Measurements from ENCODE around the gene ZHX3.

The ZHX3 gene

DNA sequence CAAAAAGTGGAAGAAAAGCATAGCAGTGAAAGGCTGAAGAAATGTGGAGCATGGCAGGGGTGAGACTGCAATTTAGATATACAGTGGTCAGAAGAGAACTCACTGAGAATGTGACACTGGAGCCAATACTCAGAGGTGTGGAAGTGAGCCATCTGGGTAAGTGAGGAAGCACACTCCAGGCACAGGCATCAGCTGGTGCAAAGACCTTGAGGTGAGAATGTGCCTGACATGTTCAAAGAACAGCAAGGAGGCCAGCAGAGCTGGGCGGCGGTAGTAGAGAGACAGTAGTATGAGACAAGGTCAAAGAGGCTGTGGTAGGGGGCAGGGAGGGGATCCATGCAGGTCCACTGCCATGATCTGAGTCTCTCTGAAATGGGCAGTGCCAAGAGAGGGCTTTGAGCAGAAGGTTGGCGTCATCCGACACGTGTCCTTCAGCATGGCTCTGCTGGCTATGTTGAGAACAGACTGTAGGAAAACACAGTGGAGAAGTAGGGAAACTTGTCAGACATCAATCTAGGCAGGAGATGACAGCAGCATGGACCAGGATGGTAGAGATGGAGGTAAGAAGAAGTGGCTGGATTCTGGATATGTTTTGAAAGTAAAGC is 95.8 kb downstream of the ZHX3 start:
- no peak for DNase-seq

DNA sequence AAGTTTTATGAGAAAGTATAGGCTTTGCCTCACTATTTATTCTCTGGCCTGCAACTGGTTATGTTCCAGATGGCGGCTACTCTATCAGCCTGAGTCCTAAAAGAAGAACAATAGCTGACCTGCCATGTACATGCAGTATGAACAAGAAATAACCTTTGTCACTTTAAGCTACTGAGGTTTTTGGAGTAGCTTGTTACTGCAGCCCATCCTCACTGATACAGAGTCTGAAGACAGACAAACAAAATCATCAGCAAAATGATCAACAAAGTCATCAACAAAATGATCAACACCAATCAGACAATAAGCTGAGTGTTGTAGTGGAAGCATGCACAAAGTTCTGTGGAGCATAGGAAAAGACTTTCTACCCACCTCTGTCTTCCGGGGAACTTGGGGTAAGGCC is 97.7 kb downstream of the ZHX3 start:
- DNase-seq, result no peak

- DNase-seq, result no peak
Observed at GRCh38 chr20:41218466-41218865, 99.1 kb downstream of the ZHX3 start.

DNA sequence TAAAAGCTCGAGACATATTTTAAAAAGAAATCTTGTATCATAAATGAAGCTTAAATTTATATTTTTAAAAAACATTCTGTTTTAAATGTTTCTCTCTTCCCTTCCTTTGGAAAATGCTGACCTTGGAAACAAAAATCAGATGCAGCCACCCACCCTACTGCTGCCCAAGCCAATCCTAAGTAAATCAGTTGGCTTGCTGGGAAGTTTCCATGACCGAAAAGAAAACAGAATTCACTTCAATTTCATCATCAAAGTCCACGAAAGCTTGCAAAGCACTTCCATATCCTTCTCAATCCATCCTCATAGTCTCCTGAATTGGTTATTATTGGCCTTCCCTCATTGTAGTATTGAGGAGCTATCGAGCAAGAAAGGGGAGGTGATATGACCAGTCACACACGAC is 100.1 kb downstream of the ZHX3 start:
- DNase-seq, result no peak

DNA sequence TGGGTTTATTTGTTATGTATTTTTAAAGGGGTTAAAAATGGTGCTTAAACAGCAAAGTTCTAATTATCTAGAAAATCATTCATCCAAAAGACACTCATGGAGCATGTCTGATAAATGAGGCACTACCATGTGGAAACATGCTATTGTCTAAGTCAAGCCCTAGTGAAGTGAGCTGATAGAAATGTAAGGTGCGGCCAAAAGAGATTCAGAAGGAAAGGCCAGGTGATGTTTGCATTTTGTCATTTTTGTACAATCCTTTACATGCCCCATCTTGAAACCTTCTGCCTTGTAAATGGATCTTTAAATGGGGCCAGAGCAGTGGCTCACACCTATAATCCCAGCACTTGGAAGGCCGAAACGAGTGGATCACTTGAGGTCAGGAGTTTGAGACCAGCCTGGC is 102.9 kb downstream of the ZHX3 start:
- no peak for DNase-seq

DNA sequence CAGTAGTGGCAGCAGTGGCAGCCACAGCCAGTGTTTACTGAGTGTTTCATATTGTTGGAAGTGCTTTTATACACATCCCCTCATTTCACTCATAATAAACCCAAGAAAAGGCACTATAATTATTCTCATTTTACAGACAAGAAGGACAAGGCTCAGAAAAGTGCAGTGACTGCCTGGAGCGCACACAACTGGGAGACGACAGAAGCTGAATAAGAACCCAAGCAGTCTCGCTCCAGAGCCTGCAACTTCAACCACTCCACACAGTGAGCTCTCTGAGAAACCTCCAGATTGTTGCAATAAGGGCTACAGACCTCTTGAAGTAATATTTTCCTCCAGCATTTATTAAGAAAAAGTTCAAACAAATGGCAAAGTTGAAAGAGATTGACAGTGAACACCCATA is 103.3 kb downstream of the ZHX3 start:
- DNase-seq, result no peak

GRCh38 chr20:41213150-41213820 is 104.2 kb downstream of the ZHX3 start:
- DNase-seq, result no peak

DNA sequence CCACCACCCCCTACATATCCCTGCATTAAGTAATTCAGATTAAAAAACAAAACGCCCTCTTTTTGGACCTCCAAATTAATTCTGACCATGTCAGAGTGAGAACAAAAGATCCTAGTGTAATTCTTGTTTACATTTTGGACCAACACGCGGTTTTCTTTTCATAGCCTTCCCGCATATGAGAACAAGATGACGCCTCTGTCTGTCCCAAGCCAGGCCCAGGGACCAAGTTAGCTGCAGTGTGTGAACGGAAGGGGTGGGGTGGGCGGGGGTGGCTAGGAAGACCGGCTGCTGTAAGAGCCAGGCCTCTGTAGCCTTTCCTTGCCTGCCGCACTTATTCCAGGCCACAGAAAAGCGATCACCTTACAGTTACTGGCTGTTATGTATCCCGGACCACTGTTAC is 112.2 kb downstream of the ZHX3 start:
- DNase-seq, result no peak

DNA sequence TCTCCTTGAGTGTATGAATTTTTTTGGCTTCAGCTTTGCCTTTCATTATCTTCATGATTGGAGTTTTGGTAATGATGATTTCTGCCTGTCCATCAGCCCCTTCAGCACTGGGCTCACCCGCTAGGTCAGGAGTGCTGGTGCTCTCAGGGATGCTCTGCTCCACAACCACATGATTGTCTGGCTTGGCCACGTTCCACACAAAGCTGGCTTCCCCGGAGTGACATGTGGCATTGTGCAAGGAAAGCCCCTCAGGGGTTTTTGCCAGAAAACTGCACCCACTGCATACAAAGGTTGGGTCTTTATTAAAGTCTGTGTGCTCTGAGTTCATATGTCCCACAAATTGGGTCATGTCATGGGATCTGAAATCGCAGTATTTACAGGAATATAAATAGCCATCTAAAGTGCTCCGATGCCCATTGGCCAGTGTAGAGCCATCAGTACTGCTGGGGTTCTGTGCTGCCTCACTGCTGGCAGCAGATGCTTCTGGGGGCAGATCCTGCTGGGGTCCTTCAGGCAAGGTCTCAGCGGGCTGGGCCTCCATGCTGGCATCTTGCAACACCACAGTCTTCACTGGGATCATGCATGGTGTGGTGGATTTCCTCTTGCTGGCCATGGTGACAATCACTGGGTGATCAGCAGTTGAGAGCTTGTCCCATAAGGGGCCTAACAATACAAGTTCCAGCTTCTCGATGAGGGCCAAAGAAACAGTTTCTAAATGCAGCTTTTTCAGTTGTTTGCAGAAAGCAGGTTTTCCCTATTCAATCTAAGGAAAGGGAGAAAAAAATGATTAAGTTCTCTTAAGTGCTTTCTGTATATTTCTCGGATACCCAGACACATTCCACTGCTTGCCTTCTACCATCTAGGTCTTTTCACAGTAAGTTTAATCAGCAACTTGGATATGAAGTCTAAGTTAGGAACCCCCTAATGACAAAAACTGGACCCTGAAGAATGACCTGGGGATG is 112.9 kb downstream of the ZHX3 start:
- DNase-seq, result no peak

DNA sequence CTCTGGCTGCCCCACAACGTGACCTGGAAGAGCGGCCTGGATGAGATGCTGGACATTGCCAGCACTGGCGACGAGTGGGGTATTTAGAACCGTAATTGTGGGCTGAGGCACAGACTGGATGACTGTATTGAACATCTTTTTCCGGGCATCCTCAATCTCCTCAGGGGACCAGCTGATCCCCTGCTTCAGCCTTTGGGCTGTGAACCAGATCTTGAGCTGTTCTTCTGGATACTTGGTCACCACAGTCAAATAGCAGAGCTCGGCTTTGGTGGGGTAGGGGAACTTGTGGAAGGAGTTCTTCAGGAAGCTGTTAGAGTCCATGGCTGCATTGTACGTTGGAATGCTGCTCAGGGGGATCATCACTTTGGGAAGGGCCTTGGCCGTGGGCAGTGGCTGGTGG is 113.9 kb downstream of the ZHX3 start:
- DNase-seq, result no peak

DNA sequence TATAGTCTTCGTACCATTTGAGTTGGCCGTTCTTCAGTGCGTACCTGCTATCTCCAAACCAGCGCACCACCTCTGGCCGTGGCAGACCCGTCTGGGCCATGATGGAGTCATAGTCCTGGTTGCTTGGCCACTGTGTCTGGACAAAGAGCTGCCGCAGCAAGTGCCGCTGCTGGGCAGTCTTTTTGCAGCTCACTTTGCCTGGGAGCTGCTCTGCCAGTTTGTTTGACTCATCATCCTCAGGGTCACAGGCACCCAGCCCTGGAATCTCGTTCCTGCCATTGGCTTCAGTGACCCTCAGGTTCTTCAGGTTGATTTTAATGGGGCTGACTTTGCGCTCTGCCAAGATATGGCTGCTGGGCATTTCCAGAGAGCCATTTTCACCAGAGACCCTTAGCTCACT is 115.1 kb downstream of the ZHX3 start:
- no peak for DNase-seq

DNA sequence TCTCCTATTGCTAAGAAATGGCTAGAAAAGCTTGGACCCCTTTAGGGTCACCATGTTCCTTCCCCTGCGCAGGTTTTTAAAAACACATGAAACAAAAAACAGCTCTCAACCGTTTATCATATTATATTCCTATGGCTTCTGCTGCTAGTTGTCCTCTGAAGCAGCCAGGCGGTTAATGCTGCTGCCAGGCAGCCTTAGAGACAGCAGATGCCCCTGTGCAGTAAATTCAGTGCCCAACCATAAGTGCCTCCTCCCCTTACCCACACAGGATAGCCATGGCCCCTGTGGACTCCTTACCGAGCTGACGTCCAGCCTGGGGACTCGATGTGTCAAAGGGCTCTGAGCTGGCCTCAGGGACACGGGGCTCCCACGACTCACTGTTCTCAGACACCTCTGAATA is 115.8 kb downstream of the ZHX3 start:
- DNase-seq, result no peak

GRCh38 chr20:41200446-41201202 is 116.9 kb downstream of the ZHX3 start:
- no peak for DNase-seq

GRCh38 chr20:41198443-41198842 is 119.1 kb downstream of the ZHX3 start:
- DNase-seq, result no peak

DNA sequence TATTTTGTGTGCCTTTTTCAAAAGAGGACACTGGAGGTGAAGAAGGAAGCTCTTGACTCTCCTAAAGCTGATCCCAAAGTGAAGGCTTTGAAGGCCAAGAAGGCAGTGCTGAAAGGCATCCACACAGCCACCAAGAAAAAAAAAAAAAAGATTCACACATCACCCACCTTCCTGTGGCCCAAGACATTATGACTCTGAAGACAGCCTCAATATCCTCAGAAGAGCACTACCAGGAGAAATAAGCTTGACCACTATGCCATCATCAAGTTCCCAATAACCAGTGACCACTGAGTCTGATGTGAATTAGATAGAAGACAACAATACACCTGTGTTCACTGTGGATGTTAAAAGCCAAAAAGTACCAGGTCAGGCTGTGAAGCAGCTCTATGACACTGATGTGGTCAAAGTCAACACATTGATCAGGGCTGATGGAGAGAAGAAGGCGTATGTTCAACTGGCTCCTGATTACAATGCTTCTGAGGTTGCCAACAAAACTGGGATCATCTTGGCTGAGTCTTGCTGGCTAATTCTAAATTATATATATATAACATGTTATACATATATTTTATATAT is 120.8 kb downstream of the ZHX3 start:
- no peak for DNase-seq

- no peak for DNase-seq
Observed at GRCh38 chr20:41192575-41192974, 125.0 kb downstream of the ZHX3 start.

DNA sequence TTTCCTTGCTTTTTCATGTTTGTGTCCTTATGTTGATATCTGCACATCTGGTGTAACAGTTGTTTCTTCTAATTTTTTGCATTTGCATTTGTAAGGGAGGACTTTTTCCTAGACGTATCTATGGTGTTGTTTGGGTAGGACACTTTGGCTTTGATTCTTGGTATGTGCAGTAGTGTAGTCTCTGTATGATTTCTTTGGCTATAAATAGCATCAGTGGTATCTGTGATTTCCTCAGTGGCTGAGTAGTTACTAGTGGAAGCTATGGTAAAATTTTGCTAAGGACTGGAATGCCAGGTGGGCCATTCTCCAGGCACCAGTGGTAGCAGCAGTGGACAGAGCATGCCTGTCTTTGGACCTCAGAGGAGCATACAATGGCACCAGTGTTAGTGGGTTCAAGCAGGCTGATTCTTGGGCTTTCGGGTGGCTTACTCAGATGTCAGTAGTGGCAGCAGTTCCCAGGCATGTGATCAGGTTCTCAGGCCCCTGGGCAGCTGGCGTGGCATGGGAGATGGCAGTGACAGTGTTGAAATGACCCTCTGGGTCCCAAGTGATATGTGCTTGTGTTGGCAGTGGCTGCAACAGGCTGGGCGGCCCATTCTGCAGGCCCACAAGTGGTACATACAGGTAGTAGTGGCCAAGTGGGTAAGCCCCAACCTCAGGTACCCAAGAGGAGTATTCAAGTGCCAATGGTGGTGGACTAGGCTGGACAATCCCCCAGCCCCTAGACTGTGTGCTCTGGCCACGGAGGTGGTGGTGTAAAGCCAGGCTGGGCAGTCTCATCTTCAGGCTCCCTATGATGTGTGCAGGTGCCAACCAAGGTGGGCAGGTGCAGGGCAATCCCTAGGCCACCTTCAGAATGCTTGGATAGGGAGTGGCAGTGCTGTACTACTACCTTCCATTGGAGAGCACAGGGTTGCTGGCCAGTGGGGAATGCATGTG is 125.7 kb downstream of the ZHX3 start:
- no peak for DNase-seq

DNA sequence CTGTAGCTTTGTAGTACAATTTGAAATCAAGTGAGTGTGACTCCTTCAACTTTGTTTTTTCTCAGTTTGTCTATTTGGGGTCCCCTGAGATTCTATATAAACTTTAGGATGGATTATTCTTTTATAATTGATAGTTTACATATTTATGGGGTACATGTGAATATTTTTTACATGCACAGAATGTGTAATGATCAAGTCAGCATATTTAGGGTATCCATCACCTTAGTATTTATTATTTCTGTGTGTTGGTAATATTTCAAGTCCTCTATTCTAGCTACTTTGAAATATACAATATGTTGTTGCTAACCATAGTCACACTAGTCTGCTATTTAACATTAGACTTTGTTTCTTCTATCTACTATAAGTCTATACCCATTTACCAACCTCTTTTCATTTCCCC is 129.9 kb downstream of the ZHX3 start:
- no peak for DNase-seq

DNA sequence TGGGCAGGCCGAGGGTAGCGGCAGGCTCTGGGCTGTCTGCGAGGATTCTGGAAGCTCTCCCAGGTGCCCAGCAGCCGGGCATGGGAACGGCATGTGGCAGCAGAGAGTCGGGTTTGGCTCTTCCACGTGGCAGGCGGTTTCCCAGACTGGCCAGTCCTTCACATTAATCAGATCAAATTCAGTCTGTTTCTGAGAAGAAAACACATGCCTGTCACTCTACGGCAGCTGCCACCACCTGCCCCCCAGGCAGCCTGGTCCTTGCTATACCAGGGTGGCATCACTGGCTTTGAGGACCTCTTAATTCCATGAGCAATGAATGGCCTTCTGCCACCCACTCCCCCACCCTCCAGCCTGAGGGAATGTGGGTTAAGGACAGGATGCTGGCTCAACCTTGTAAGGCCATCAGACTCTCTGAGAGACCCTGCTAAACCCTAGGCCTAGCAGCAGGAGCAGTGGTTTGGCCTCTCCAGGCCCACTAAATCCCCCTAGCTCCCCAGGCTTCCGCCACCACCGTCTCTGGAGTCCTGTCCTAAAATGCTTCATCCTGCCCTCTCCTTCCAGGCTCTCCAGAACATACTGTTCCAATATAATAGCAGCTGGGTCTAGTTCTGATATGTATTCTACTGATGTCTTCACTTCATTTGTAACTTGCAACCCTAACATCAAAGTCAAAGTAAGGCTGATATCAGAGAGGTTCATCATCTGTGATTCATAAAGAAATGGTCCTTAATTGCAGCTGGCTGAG is 132.3 kb downstream of the ZHX3 start:
- DNase-seq, result no peak

GRCh38 chr20:41183831-41184230 is 133.7 kb downstream of the ZHX3 start:
- DNase-seq, result no peak

- DNase-seq, result no peak
Observed at GRCh38 chr20:41183391-41183790, 134.1 kb downstream of the ZHX3 start.

Measured in activated CD4-positive, alpha-beta T cell treated with anti-CD3 and anti-CD28 coated beads, Interleukin-2, amount 50 U/mL, for 1 hour (primary cell).